Measurements from ENCODE around the gene SKP1. TPM values are rescaled to one million over a fixed set of nuclear protein-coding genes. Genes with fewer than 3 reads are reported as not detected.

SKP1 gene
- polyA plus RNA-seq, 3 donors: 182 to 787 (median 735) TPM

DNA sequence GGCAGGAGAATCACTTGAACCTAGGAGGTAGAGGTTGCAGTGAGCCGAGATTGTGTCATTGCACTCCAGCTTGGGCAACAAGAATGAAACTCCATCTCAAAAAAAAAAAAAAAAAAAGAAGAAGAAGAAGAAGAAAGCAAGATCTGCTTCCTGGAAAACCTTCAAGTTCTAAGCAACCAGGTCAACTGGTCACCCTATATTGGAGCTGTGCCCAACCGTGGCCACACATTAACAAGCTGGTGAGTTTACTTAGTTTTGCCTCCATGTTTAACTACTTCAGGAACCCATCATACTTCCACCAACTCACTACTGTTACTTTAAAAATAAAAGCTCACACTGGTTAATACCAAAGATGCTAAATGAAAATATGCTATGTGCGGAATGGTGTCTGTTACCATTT is 12.3 kb upstream of the SKP1 start:
- H3K9me3 ChIP-seq (replicated peaks in 1 of 2; ENCODE audit: control insufficient read depth in 1 of 2, insufficient read depth in 1 of 2, low read length in 2 of 2): no peaks in the 10 kb centered on the region
- H3K4me1 ChIP-seq (ENCODE audit: control insufficient read depth in 1 of 2, insufficient read depth in 2 of 2, low read length in 2 of 2): no peaks in the 10 kb centered on the region
- intact Hi-C loops (cut with micrococcal nuclease): loop anchor here (10.0 kb wide), 2 partner anchors 186 to 396 kb away; partner anchors contain the start of gene UBE2B (in 2 of the 2)
- TF ChIP-seq, protein P1, sequence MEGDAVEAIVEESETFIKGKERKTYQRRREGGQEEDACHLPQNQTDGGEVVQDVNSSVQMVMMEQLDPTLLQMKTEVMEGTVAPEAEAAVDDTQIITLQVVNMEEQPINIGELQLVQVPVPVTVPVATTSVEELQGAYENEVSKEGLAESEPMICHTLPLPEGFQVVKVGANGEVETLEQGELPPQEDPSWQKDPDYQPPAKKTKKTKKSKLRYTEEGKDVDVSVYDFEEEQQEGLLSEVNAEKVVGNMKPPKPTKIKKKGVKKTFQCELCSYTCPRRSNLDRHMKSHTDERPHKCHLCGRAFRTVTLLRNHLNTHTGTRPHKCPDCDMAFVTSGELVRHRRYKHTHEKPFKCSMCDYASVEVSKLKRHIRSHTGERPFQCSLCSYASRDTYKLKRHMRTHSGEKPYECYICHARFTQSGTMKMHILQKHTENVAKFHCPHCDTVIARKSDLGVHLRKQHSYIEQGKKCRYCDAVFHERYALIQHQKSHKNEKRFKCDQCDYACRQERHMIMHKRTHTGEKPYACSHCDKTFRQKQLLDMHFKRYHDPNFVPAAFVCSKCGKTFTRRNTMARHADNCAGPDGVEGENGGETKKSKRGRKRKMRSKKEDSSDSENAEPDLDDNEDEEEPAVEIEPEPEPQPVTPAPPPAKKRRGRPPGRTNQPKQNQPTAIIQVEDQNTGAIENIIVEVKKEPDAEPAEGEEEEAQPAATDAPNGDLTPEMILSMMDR (IDR thresholded peaks at IDR 0.05): no peak
- no peak overlapping the region for H3K4me3 ChIP-seq (replicated peaks in 1 of 3; ENCODE audit: low read depth in 2 of 3, low read length in 3 of 3)
- no peak overlapping the region for H2AFZ ChIP-seq (ENCODE audit: insufficient read depth, low read depth, low read length, poor library complexity, severe bottlenecking)
- DNase-seq: no peak
- Mint-ChIP-seq H3K36me3 (peaks cover 0 to 3% of the 10 kb centered on the region in 2 donors), H3K27ac (no peak overlapping the region), H3K4me1 (peaks cover 7% of the 10 kb centered on the region), H3K4me3 (no peak overlapping the region), H3K9me3 (peaks cover 0 to 2% (median 0%) of the 10 kb centered on the region in 7 donors), H3K27me3 (ENCODE audit: low read depth in 3 of 3) (peaks cover 0 to 10% (median 0%) of the 10 kb centered on the region in 3 donors)
- H3K36me3 ChIP-seq (replicated peaks in 1 of 2; ENCODE audit: control insufficient read depth in 1 of 2, insufficient read depth in 2 of 2, low read length in 2 of 2): no peaks in the 10 kb centered on the region
- 75% methylated on average over 1 of the region's 3 CpGs for WGBS (ENCODE audit: insufficient coverage)
- H3K79me2 ChIP-seq (ENCODE audit: insufficient read depth, low read length): no peaks in the 10 kb centered on the region
- H3K27ac ChIP-seq (ENCODE audit: low read depth in 1 of 2, low read length in 2 of 2): no peak overlapping the region
- no peak overlapping the region for H3K9ac ChIP-seq (ENCODE audit: insufficient read depth, low read length, poor library complexity, severe bottlenecking)
- H4K20me1 ChIP-seq (ENCODE audit: insufficient read depth, low read length): peaks cover 21% of the 10 kb centered on the region
- no peaks in the 10 kb centered on the region for H3K27me3 ChIP-seq (ENCODE audit: control insufficient read depth in 2 of 2, insufficient read depth in 2 of 2, low read length in 2 of 2)
- H3K4me2 ChIP-seq (replicated peaks; ENCODE audit: extremely low read depth, low read length, poor library complexity, severe bottlenecking): no peak overlapping the region

DNA sequence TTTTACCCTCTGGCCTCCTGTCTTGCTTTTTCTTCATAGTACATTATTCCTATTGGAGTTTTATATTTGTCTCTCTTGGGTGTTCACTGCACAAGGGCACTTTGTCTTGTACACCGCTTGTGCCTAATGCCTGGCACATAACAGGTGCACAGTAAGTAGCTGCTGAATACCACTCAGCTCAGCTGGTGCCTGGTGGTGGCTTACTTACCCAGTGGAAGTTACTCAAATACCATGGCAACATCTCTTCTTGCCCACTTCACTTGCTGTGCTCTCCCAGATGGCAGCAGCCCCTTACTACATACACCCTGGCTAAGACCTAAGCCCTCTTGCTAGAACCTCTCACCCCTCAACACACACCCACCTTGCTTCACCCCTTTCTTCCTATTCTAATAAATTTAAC is 11.3 kb upstream of the SKP1 start:
- Histone ChIP-seq H3K4me3 (replicated peaks in 1 of 3; ENCODE audit: low read depth in 2 of 3, low read length in 3 of 3) (no peak overlapping the region), H4K20me1 (ENCODE audit: insufficient read depth, low read length) (peaks cover 15% of the 10 kb centered on the region), H3K4me2 (replicated peaks; ENCODE audit: extremely low read depth, low read length, poor library complexity, severe bottlenecking) (no peak overlapping the region), H2AFZ (ENCODE audit: insufficient read depth, low read depth, low read length, poor library complexity, severe bottlenecking) (no peak overlapping the region), H3K27ac (ENCODE audit: low read depth in 1 of 2, low read length in 2 of 2) (no peak overlapping the region), H3K9me3 (replicated peaks in 1 of 2; ENCODE audit: control insufficient read depth in 1 of 2, insufficient read depth in 1 of 2, low read length in 2 of 2) (no peaks in the 10 kb centered on the region), H3K4me1 (ENCODE audit: control insufficient read depth in 1 of 2, insufficient read depth in 2 of 2, low read length in 2 of 2) (no peaks in the 10 kb centered on the region), H3K9ac (ENCODE audit: insufficient read depth, low read length, poor library complexity, severe bottlenecking) (no peak overlapping the region), H3K27me3 (ENCODE audit: control insufficient read depth in 2 of 2, insufficient read depth in 2 of 2, low read length in 2 of 2) (no peaks in the 10 kb centered on the region), H3K79me2 (ENCODE audit: insufficient read depth, low read length) (no peaks in the 10 kb centered on the region), H3K36me3 (replicated peaks in 1 of 2; ENCODE audit: control insufficient read depth in 1 of 2, insufficient read depth in 2 of 2, low read length in 2 of 2) (no peaks in the 10 kb centered on the region)
- WGBS (ENCODE audit: insufficient coverage): 100% methylated on average over 1 of the region's 1 CpG
- Mint-ChIP-seq H3K4me3 (no peak overlapping the region), H3K27ac (no peak overlapping the region), H3K36me3 (no peaks in the 10 kb centered on the region), H3K4me1 (peaks cover 8% of the 10 kb centered on the region), H3K9me3 (peaks cover 0 to 2% (median 0%) of the 10 kb centered on the region in 7 donors), H3K27me3 (ENCODE audit: low read depth in 3 of 3) (peaks cover 0 to 10% (median 0%) of the 10 kb centered on the region in 3 donors)
- TF ChIP-seq, protein P1 (IDR thresholded peaks at IDR 0.05): no peak
- intact Hi-C loops (cut with micrococcal nuclease): loop anchor here (10.0 kb wide), 2 partner anchors 187 to 397 kb away; partner anchors contain the start of gene UBE2B (in 2 of the 2)
- no peak for DNase-seq

Measured in CD14-positive monocyte (primary cell).